SK-N-SH (cell line): ENCODE data around the gene DOK7. TPM values are rescaled to one million over a fixed set of nuclear protein-coding genes. Genes with fewer than 3 reads are reported as not detected.
"Not testable (repeated sequence)": the region's sequence is repeated elsewhere in the genome, so short reads cannot be mapped to it uniquely, and the experiment has no call there.

Experiments used
- CTCF ChIA-PET: fragments of 300-600, 350-600 bp; formaldehyde crosslinking; extraction: SDS; loops from one replicate; lab custom pipeline; 2021; lab: Yijun Ruan, JAX
- POLR2A ChIA-PET: fragments of 350-600 bp; sonication (Branson Sonifier 250); formaldehyde crosslinking; extraction: SDS; loops from one replicate; lab custom pipeline; 2020; ENCODE audit warnings: antibody characterized with exemption, inconsistent platforms; lab: Yijun Ruan, JAX
- DNase-seq: peaks from one replicate; pipeline ENCODE4 v3.0.0; 2012
- H2AFZ ChIP-seq: fragments of 200-600 bp; sonication (generic); 2 replicates; pipeline ENCODE4 v1.8.1; 2016; ENCODE audit warnings: antibody characterized with exemption, mild to moderate bottlenecking, low read depth
- H3F3A ChIP-seq: fragments of 200-600 bp; sonication (generic); replicated peaks from 2 replicates; pipeline ENCODE3; 2016; ENCODE audit warnings: antibody characterized with exemption, mild to moderate bottlenecking; ENCODE audit not compliant: insufficient read depth
- H3K27ac ChIP-seq, 2 experiments: fragments of 200-500 bp in 1 of 2; fragments of 200-600 bp in 1 of 2; sonication (Bioruptor generic) in 1 of 2; sonication (generic), shearing (Covaris generic) in 1 of 2; 2 replicates each; pipeline versions ENCODE4 v1.5.1 to v1.6.1; 2014 to 2016; ENCODE audit warnings: low read depth in 2 of 2, inconsistent platforms in 1 of 2, low read length in 1 of 2, mild to moderate bottlenecking in 1 of 2, mixed read lengths in 1 of 2
- H3K27me3 ChIP-seq: fragments of 200-600 bp; sonication (generic), shearing (Covaris generic); 2 replicates; pipeline ENCODE4 v1.6.1; 2016; ENCODE audit warnings: mixed run types; ENCODE audit not compliant: insufficient read depth
- H3K36me3 ChIP-seq, 2 experiments: fragments of 200-500 bp in 1 of 2; fragments of 200-600 bp in 1 of 2; sonication (Bioruptor generic) in 1 of 2; sonication (generic) in 1 of 2; replicated peaks in 1 of 2; 2 replicates each; pipeline versions ENCODE3 to v1.5.1; 2014 to 2016; ENCODE audit warnings: low read length in 1 of 2, mild to moderate bottlenecking in 1 of 2; ENCODE audit not compliant: insufficient read depth in 2 of 2, control insufficient read depth in 1 of 2
- H3K4me1 ChIP-seq, 2 experiments: fragments of 200-500 bp in 1 of 2; fragments of 200-600 bp in 1 of 2; sonication (Bioruptor generic) in 1 of 2; sonication (generic), shearing (Covaris generic) in 1 of 2; 2 replicates each; pipeline versions ENCODE4 v1.5.1 to v1.6.1; 2014 to 2016; ENCODE audit warnings: low read depth in 1 of 2, low read length in 1 of 2, mixed run types in 1 of 2; ENCODE audit not compliant: insufficient read depth in 2 of 2, control insufficient read depth in 1 of 2
- H3K4me2 ChIP-seq: fragments of 200-600 bp; sonication (generic), shearing (Covaris generic); 2 replicates; pipeline ENCODE4 v1.6.1; 2017; ENCODE audit warnings: mixed run types
- H3K4me3 ChIP-seq, 2 experiments: fragments of 200-500 bp in 1 of 2; fragments of 200-600 bp in 1 of 2; sonication (Bioruptor generic) in 1 of 2; sonication (generic), shearing (Covaris generic) in 1 of 2; 2 replicates each; pipeline versions ENCODE4 v1.5.1 to v1.8.1; 2014 to 2016; ENCODE audit warnings: low read depth in 2 of 2, inconsistent platforms in 1 of 2, low read length in 1 of 2, mild to moderate bottlenecking in 1 of 2, mixed read lengths in 1 of 2, moderate library complexity in 1 of 2
- H3K79me2 ChIP-seq: fragments of 200-600 bp; sonication (generic); 2 replicates; pipeline ENCODE4 v1.8.1; 2017; ENCODE audit warnings: mild to moderate bottlenecking; ENCODE audit not compliant: insufficient read depth
- H3K9ac ChIP-seq: fragments of 200-600 bp; sonication (generic); 2 replicates; pipeline ENCODE4 v1.6.1; 2017; ENCODE audit warnings: mixed run types
- H3K9me2 ChIP-seq: fragments of 200-600 bp; sonication (generic); 2 replicates; pipeline ENCODE4 v1.6.1; 2017; ENCODE audit warnings: mixed run types
- H3K9me3 ChIP-seq: fragments of 200-600 bp; sonication (generic); 2 replicates; pipeline ENCODE4 v1.6.1; 2017; ENCODE audit warnings: mixed run types, mild to moderate bottlenecking, moderate library complexity
- H4K20me1 ChIP-seq: fragments of 200-600 bp; sonication (generic); 2 replicates; pipeline ENCODE4 v1.6.1; 2017; ENCODE audit warnings: mild to moderate bottlenecking, mixed run types; ENCODE audit not compliant: insufficient read depth
- EZH2phosphoT487 ChIP-seq: fragments of 200-600 bp; sonication (generic); IDR thresholded peaks from 2 replicates; pipeline ENCODE4 v1.6.1; 2017; ENCODE audit warnings: low read depth, mixed run types, mild to moderate bottlenecking, antibody characterized with exemption, moderate library complexity, borderline replicate concordance
- FOXJ3 ChIP-seq: sonication (generic); formaldehyde crosslinking; IDR thresholded peaks from 2 replicates; pipeline ENCODE4 v1.5.1; 2020; ENCODE audit warnings: mild to moderate bottlenecking, missing genetic modification reagents
- GABPA ChIP-seq: IDR thresholded peaks from 2 replicates; pipeline ENCODE4 v1.4.0; 2012; ENCODE audit warnings: low read depth, mild to moderate bottlenecking
- JUND ChIP-seq: IDR thresholded peaks from 2 replicates; pipeline ENCODE4 v1.4.0; 2012
- RAD21 ChIP-seq: IDR thresholded peaks from 2 replicates; pipeline ENCODE4 v1.6.1; 2012; ENCODE audit warnings: mild to moderate bottlenecking, low read length
- RCOR1 ChIP-seq: fragments of 150-350 bp; IDR thresholded peaks from 2 replicates; pipeline ENCODE4 v1.6.1; 2017; ENCODE audit warnings: antibody characterized with exemption, low read length
- RXRA ChIP-seq: IDR thresholded peaks from 2 replicates; pipeline ENCODE4 v1.4.0; 2012; ENCODE audit warnings: low read depth, mild to moderate bottlenecking, borderline replicate concordance
- SMC3 ChIP-seq: IDR thresholded peaks from 2 replicates; pipeline ENCODE4 v1.6.1; 2012; ENCODE audit warnings: low read depth, low read length, improper control_type of control experiment
- TAF1 ChIP-seq: IDR thresholded peaks from 2 replicates; pipeline ENCODE4 v1.6.1; 2012; ENCODE audit warnings: low read depth, mild to moderate bottlenecking, low read length, moderate library complexity, borderline replicate concordance
- TEAD4 ChIP-seq: IDR thresholded peaks from 2 replicates; pipeline ENCODE4 v1.4.0; 2012; ENCODE audit warnings: mild to moderate bottlenecking, borderline replicate concordance; ENCODE audit not compliant: insufficient read depth
- YY1 ChIP-seq: IDR thresholded peaks from 2 replicates; pipeline ENCODE4 v1.4.0; 2012; ENCODE audit warnings: low read depth, mild to moderate bottlenecking
- WGBS: methylation state at CpG from one replicate; pipeline ENCODE4 v1.1.6; 2017; ENCODE audit warnings: low lambda C conversion rate; 5-methylcytosine and 5-hydroxymethylcytosine counted together
- polyA plus RNA-seq, 3 experiments: library from polyadenylated mRNA; depleted of rRNA; stranded (reverse); fragments of >200 nt; gene quantifications; 2 replicates each; pipeline ENCODE4 v1.2.3, GENCODE V29; 2012
- TF ChIP-seq, protein P1 (sequence below): fragments of 200-600 bp; sonication (generic); IDR thresholded peaks from 2 replicates; pipeline ENCODE4 v1.6.1; 2017; ENCODE audit warnings: antibody characterized with exemption, mild to moderate bottlenecking, moderate library complexity
- TF ChIP-seq, protein P2 (sequence below): fragments of 150-350 bp; IDR thresholded peaks from 2 replicates; pipeline ENCODE4 v1.6.1; 2016; ENCODE audit warnings: mild to moderate bottlenecking, low read depth, low read length
- TF ChIP-seq, protein P3 (sequence below): IDR thresholded peaks from 2 replicates; pipeline ENCODE4 v1.6.1; 2012; ENCODE audit warnings: mild to moderate bottlenecking, low read depth, low read length, moderate library complexity
- TF ChIP-seq, protein P4 (sequence below): IDR thresholded peaks from 2 replicates; pipeline ENCODE4 v1.4.0; 2012; ENCODE audit warnings: low read depth, borderline replicate concordance

The DOK7 gene
- polyA plus RNA-seq, 1 of the 3 experiments (the other 2 are of a cell fraction): not detected

DNA sequence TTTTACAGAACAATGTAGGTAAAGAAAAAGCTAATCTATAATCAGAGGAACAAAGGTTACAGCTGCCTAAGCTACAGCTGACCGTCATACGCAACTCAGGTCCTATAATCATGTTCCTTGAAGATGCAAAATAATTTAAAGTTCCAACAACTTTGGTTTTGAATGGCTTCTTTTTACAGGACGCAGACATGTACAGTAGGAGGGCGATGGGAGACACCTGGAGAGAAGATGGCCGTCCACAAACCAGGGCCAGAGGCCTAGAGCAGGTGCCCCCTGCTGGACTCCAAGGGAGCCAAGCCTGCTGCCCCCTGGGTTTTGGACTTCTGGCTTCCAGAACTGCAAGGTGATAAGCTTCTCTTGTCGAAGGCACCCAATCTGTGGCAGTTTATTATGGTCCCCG lies 10.7 kb upstream of the DOK7 start:
- Histone ChIP-seq H3K4me2 (no peak overlapping the region), H3K36me3 (no peaks in the 10 kb centered on the region), H3K9ac (no peak overlapping the region), H3F3A (peaks cover 6% of the 10 kb centered on the region), H4K20me1 (no peaks in the 10 kb centered on the region), H3K79me2 (no peaks in the 10 kb centered on the region), H3K9me2 (no peaks in the 10 kb centered on the region), H2AFZ (no peak overlapping the region), H3K4me1 (no peaks in the 10 kb centered on the region), H3K27ac (no peak overlapping the region), H3K27me3 (no peaks in the 10 kb centered on the region), H3K9me3 (no peaks in the 10 kb centered on the region), H3K4me3 (no peak overlapping the region)
- TF ChIP-seq RCOR1 (no peak), JUND (no peak), YY1 (peak; percentile 27; the same call in 1 of the 2 replicates), RAD21 (peak; percentile 15; the same call in 1 of the 2 replicates), FOXJ3 (CRISPR knock-in tag) (no peak)
- TF ChIP-seq, protein P1, sequence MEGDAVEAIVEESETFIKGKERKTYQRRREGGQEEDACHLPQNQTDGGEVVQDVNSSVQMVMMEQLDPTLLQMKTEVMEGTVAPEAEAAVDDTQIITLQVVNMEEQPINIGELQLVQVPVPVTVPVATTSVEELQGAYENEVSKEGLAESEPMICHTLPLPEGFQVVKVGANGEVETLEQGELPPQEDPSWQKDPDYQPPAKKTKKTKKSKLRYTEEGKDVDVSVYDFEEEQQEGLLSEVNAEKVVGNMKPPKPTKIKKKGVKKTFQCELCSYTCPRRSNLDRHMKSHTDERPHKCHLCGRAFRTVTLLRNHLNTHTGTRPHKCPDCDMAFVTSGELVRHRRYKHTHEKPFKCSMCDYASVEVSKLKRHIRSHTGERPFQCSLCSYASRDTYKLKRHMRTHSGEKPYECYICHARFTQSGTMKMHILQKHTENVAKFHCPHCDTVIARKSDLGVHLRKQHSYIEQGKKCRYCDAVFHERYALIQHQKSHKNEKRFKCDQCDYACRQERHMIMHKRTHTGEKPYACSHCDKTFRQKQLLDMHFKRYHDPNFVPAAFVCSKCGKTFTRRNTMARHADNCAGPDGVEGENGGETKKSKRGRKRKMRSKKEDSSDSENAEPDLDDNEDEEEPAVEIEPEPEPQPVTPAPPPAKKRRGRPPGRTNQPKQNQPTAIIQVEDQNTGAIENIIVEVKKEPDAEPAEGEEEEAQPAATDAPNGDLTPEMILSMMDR: peak; percentile 50
- WGBS: 68% methylated on average over 7 of the region's 7 CpGs
- no peak for DNase-seq
- ChIA-PET CTCF (interaction anchor here (0.6 to 1.7 kb wide), 7 partner anchors 9 to 106 kb away, joined by 3 to 12 read pairs (median 4); no protein-coding TSS in a partner anchor), POLR2A (no interaction called here)

DNA sequence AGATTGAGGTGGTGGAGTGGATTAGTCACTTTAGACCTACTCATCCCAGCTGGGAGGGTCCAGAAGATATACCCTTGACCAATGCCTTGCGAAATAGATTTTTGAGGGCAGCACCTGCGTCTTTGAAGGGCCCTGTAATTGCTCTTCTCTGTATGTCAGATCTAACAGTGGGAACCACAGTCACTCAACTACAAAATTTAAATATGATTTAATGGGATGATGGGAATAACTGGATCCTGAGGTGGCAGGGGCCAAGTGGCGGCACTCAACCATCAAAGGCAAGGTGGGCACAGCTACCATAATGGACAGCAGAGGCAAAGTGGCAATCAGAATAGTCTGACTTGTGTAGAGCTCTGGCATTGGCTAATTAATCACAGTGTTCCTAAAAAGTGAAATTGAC lies 7.5 kb upstream of the DOK7 start:
- POLR2A ChIA-PET, H3K4me3 ChIP-seq, H3K27me3 ChIP-seq, H3K4me1 ChIP-seq, H3K79me2 ChIP-seq, H3K9me3 ChIP-seq, H3K27ac ChIP-seq, H3F3A ChIP-seq, H3K9ac ChIP-seq, CTCF ChIA-PET, H2AFZ ChIP-seq, DNase-seq, H3K36me3 ChIP-seq, H4K20me1 ChIP-seq, H3K9me2 ChIP-seq, H3K4me2 ChIP-seq: not testable (repeated sequence)
- 11% methylated on average over 3 of the region's 3 CpGs for WGBS

DNA sequence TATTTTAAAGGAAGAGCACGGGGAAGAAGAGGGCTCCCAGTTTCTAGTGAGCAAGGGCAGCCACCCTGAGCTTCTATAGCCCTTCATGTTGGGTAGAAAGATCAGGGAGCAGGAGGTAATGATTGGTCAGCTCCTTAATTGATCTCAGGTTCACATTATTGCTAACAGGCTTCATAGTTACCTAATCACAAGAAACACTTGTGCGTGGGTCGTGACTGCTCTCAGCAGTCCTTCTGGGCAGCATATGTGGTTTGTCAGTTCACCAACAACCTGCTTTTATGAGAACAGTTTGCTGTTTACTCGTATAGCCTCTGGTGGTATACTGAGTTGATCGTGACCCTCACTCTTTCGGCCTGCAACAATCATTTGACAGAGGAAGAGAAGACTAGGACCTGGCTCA lies 4.7 kb upstream of the DOK7 start:
- CTCF ChIA-PET: interaction anchor here (1.0 kb wide), 1 partner anchor 22 kb away, joined by 3 read pairs; no protein-coding TSS in a partner anchor
- H4K20me1 ChIP-seq: no peaks in the 10 kb centered on the region
- no peak for TF ChIP-seq RXRA
- TF ChIP-seq TEAD4: no peak
- TF ChIP-seq RCOR1: no peak
- TF ChIP-seq, protein P2, sequence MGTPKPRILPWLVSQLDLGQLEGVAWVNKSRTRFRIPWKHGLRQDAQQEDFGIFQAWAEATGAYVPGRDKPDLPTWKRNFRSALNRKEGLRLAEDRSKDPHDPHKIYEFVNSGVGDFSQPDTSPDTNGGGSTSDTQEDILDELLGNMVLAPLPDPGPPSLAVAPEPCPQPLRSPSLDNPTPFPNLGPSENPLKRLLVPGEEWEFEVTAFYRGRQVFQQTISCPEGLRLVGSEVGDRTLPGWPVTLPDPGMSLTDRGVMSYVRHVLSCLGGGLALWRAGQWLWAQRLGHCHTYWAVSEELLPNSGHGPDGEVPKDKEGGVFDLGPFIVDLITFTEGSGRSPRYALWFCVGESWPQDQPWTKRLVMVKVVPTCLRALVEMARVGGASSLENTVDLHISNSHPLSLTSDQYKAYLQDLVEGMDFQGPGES: no peak
- TF ChIP-seq TAF1: no peak
- TF ChIP-seq EZH2phosphoT487: no peak
- TF ChIP-seq, protein P3, sequence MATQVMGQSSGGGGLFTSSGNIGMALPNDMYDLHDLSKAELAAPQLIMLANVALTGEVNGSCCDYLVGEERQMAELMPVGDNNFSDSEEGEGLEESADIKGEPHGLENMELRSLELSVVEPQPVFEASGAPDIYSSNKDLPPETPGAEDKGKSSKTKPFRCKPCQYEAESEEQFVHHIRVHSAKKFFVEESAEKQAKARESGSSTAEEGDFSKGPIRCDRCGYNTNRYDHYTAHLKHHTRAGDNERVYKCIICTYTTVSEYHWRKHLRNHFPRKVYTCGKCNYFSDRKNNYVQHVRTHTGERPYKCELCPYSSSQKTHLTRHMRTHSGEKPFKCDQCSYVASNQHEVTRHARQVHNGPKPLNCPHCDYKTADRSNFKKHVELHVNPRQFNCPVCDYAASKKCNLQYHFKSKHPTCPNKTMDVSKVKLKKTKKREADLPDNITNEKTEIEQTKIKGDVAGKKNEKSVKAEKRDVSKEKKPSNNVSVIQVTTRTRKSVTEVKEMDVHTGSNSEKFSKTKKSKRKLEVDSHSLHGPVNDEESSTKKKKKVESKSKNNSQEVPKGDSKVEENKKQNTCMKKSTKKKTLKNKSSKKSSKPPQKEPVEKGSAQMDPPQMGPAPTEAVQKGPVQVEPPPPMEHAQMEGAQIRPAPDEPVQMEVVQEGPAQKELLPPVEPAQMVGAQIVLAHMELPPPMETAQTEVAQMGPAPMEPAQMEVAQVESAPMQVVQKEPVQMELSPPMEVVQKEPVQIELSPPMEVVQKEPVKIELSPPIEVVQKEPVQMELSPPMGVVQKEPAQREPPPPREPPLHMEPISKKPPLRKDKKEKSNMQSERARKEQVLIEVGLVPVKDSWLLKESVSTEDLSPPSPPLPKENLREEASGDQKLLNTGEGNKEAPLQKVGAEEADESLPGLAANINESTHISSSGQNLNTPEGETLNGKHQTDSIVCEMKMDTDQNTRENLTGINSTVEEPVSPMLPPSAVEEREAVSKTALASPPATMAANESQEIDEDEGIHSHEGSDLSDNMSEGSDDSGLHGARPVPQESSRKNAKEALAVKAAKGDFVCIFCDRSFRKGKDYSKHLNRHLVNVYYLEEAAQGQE: no peak
- no peak for TF ChIP-seq SMC3
- TF ChIP-seq, protein P4, sequence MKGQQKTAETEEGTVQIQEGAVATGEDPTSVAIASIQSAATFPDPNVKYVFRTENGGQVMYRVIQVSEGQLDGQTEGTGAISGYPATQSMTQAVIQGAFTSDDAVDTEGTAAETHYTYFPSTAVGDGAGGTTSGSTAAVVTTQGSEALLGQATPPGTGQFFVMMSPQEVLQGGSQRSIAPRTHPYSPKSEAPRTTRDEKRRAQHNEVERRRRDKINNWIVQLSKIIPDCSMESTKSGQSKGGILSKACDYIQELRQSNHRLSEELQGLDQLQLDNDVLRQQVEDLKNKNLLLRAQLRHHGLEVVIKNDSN: no peak
- TF ChIP-seq JUND: no peak
- no peak for TF ChIP-seq GABPA

More for the DNA sequence above, 4.7 kb upstream of the DOK7 start:
- no peak overlapping the region for H3K9ac ChIP-seq
- no peaks in the 10 kb centered on the region for H3K36me3 ChIP-seq
- H3K4me1 ChIP-seq: no peaks in the 10 kb centered on the region; a peak in 1 of 4 replicates
- 15% methylated on average over 6 of the region's 6 CpGs for WGBS
- POLR2A ChIA-PET: no interaction called here
- no peaks in the 10 kb centered on the region for H3K9me3 ChIP-seq
- no peak overlapping the region for H2AFZ ChIP-seq
- no peak overlapping the region for H3K4me2 ChIP-seq
- no peak overlapping the region for H3K27ac ChIP-seq
- no peaks in the 10 kb centered on the region for H3K79me2 ChIP-seq
- no peak for DNase-seq
- H3K9me2 ChIP-seq: no peaks in the 10 kb centered on the region
- no peaks in the 10 kb centered on the region; the same call in 1 of the 2 replicates for H3K27me3 ChIP-seq
- no peak overlapping the region for H3K4me3 ChIP-seq
- no peaks in the 10 kb centered on the region for H3F3A ChIP-seq
